Ishikawa (cell line): Measurements from ENCODE around the gene SBF2.

Experiments used
- EGR1 ChIP-seq: IDR thresholded peaks from 2 replicates; pipeline ENCODE4 v1.6.1; 2012
- EP300 ChIP-seq: IDR thresholded peaks from 2 replicates; pipeline ENCODE4 v1.6.1; 2012; ENCODE audit warnings: borderline replicate concordance
- NFIC ChIP-seq: IDR thresholded peaks from 2 replicates; pipeline ENCODE4 v1.6.1; 2012
- RAD21 ChIP-seq: IDR thresholded peaks from 2 replicates; pipeline ENCODE4 v1.6.1; 2012; ENCODE audit warnings: low read depth
- REST ChIP-seq: IDR thresholded peaks from 2 replicates; pipeline ENCODE4 v1.6.1; 2012; ENCODE audit warnings: low read depth, mild to moderate bottlenecking

- TF ChIP-seq RAD21 (no peak), REST (no peak), NFIC (no peak), EP300 (no peak), EGR1 (no peak)
Measured at GRCh38 chr11:9884601-9885000, 409.4 kb downstream of the SBF2 start.
